Astrocyte of the cerebellum (primary cell): Measurements from ENCODE around the gene TFF1.

ENCODE experiments used
- DNase-seq: peaks from one replicate; pipeline ENCODE4 v3.0.0-alpha.2; 2011; ENCODE audit warnings: low read depth
- H3K4me3 ChIP-seq: 2 replicates; pipeline ENCODE4 v1.5.1; 2011; ENCODE audit warnings: mild to moderate bottlenecking, low read depth, low read length, moderate library complexity
- in situ Hi-C: cut with HindIII; loops from 2 replicates; pipeline ENCODE4 v1.10.0; 2017; ENCODE audit warnings: low sequenced_read_pairs
- TF ChIP-seq, protein P1 (sequence below): IDR thresholded peaks from 2 replicates; pipeline ENCODE4 v1.5.1; 2012; ENCODE audit warnings: low read length, low read depth, moderate library complexity, mild to moderate bottlenecking; ENCODE audit errors: missing control alignments

TFF1 gene

GRCh38 chr21:42360317-42360716, 6.0 kb downstream of the TFF1 start:
- TF ChIP-seq, protein P1, sequence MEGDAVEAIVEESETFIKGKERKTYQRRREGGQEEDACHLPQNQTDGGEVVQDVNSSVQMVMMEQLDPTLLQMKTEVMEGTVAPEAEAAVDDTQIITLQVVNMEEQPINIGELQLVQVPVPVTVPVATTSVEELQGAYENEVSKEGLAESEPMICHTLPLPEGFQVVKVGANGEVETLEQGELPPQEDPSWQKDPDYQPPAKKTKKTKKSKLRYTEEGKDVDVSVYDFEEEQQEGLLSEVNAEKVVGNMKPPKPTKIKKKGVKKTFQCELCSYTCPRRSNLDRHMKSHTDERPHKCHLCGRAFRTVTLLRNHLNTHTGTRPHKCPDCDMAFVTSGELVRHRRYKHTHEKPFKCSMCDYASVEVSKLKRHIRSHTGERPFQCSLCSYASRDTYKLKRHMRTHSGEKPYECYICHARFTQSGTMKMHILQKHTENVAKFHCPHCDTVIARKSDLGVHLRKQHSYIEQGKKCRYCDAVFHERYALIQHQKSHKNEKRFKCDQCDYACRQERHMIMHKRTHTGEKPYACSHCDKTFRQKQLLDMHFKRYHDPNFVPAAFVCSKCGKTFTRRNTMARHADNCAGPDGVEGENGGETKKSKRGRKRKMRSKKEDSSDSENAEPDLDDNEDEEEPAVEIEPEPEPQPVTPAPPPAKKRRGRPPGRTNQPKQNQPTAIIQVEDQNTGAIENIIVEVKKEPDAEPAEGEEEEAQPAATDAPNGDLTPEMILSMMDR: no peak
- no peak for DNase-seq
- H3K4me3 ChIP-seq: no peak overlapping the region
- in situ Hi-C loops: no loop called here

DNA sequence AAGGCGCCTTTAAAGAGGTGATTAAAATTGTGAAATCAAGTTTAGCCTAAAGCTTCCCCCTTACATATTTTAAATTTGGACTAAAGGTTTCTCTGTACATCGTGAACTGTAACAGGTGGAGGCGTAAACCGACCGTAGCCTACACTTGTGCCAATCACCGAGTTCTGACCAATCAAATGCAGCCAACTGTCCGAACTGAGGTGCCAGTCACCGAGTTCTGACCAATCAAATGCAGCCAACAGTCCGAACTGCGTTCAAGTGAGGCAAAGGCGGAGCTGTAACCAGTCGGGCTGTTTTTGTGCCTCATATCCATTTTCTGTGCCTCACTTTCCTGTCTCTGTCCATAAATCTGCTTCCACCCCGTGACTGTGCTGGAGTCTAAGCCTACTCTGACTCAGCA, 7.4 kb downstream of the TFF1 start:
- no peak overlapping the region for H3K4me3 ChIP-seq
- in situ Hi-C loops: no loop called here
- DNase-seq: no peak
- TF ChIP-seq, protein P1: no peak

- no peak for DNase-seq
- in situ Hi-C loops: no loop called here
- no peak overlapping the region for H3K4me3 ChIP-seq
- TF ChIP-seq, protein P1: no peak
Measured at GRCh38 chr21:42358261-42358660, 8.1 kb downstream of the TFF1 start.

DNA sequence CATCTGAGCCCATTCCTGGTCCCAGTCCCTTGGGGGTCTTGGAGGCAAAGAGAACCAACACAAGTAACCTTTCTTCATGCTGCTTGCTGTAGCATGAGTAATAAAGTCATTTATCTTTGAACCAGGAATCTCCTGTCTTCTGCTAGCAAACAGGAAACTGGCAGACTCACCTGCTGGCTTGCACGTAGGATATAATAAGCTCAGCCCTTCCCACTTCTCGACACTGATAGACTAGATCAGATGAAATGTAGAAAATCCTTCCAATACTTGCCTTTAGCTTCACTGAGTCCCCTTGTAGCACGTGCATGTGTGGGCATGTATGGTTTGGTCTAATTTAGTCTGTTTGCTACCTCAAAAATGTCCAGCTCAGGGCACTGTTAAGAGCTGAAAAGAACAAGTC, 9.0 kb downstream of the TFF1 start:
- no peak for DNase-seq
- in situ Hi-C loops: no loop called here
- TF ChIP-seq, protein P1: no peak
- H3K4me3 ChIP-seq: no peak overlapping the region

DNA sequence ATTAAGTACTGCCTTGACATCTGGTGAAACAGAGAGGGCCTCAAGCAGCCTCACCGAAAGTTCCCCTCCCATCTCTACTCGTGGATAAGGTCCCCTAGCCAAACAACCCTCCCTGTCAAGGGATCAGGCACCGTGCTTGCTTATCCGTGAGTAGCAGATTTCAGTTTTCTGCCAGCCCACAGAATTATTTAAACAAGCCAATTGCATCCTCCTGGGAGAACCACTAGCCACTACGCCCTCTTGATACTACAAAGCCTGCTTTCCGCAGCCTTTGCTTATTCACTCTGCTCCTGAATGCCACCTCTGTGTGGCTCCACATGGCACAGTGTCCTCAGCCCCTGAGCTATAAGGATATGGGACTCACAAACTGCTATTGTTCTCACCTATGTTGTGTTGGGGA, 9.7 kb downstream of the TFF1 start:
- TF ChIP-seq, protein P1: no peak
- no peak for DNase-seq
- in situ Hi-C loops: no loop called here
- H3K4me3 ChIP-seq: no peak overlapping the region

DNA sequence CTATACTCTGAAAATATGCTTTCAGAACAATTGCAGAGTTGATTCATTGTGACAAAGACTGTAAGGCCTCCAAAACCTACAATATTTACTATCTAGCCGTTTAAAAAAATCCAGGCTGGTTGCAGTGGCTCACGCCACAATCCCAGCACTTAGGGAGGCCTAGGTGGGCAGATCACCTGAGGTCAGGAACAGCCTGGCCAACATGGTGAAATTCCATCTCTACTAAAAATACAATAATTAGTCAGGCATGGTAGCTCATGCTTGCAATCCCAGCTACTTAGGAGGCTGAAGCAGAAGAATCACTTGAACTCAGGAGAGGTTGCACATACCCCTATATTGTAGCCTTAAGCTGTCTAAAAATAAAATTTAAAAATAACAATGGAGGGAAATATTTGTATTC, 10.3 kb downstream of the TFF1 start:
- TF ChIP-seq, protein P1: no peak
- no peak overlapping the region for H3K4me3 ChIP-seq
- in situ Hi-C loops: no loop called here
- no peak for DNase-seq

DNA sequence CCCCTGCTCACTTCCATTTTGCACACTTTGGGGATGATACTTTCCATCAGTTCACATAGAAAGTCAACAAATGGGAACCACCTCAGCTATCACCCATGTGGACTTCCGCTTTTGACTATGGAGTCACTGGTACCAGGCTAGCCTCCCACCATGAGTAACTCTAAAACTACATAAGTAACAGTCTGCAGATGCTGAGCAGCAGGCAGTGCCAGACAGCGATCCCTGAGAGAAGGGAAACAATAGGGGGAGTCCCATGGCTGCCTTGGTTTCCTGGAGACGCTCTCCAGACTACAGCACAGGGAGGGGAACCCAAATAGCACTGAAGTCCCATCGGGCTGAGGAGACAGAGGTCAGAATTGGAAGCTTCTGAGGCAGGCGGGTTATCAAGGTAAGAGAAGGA, 12.7 kb downstream of the TFF1 start:
- H3K4me3 ChIP-seq: no peak overlapping the region
- in situ Hi-C loops: no loop called here
- TF ChIP-seq, protein P1: no peak
- no peak for DNase-seq
